Measurements from ENCODE around the gene LMO3.

DNA sequence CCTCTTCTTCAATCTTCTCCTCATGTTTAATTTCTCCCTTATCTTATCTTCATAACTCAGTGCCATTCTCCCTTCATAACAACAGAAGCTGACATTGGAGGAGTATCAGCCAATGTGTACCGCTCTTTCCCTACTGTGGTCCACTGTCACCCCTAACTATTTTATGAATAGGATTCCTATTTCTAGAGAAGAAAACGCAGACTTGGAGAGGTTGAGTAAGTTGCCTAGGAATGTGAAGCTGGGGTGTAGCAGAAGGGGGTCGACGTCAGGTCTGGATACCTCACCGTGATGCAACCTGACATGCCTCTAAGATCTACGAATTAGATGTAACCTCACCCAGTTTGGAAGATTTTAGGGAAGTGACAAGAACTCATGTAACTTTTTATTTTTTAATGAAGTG lies 17.1 kb downstream of the LMO3 start:
- TF ChIP-seq, protein P1, sequence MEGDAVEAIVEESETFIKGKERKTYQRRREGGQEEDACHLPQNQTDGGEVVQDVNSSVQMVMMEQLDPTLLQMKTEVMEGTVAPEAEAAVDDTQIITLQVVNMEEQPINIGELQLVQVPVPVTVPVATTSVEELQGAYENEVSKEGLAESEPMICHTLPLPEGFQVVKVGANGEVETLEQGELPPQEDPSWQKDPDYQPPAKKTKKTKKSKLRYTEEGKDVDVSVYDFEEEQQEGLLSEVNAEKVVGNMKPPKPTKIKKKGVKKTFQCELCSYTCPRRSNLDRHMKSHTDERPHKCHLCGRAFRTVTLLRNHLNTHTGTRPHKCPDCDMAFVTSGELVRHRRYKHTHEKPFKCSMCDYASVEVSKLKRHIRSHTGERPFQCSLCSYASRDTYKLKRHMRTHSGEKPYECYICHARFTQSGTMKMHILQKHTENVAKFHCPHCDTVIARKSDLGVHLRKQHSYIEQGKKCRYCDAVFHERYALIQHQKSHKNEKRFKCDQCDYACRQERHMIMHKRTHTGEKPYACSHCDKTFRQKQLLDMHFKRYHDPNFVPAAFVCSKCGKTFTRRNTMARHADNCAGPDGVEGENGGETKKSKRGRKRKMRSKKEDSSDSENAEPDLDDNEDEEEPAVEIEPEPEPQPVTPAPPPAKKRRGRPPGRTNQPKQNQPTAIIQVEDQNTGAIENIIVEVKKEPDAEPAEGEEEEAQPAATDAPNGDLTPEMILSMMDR (IDR thresholded peaks at IDR 0.05): no peak
- no peak for TF ChIP-seq POLR2AphosphoS5 (IDR thresholded peaks at IDR 0.05)
- TF ChIP-seq POLR2A (IDR thresholded peaks at IDR 0.05): no peak

All from prostate gland (tissue), 2 donors.